Upper lobe of left lung (tissue), 6 donors: ENCODE data around the gene SPDEF. TPM values are rescaled to one million over a fixed set of nuclear protein-coding genes. Genes with fewer than 3 reads are reported as not detected.

Experiments
- ATAC-seq, 2 donors: fragments of 200-7000 bp; cut with Tn5 transposase; one replicate each; pipeline ENCODE4 v1.9.1; 2022; ENCODE audit warnings: mild to moderate bottlenecking in 2 of 2, moderate library complexity in 2 of 2; ENCODE audit not compliant: low FRiP score in 2 of 2
- DNase-seq, 2 donors: peaks; one replicate each; pipeline ENCODE4 v3.0.0-alpha.2; 2019 to 2020
- H3K27ac ChIP-seq, 4 donors: fragments of 200-600 bp; sonication (generic); one replicate each; pipeline ENCODE4 v1.5.1; 2016 to 2019
- H3K27me3 ChIP-seq, 4 donors: fragments of 200-600 bp; sonication (generic); one replicate each; pipeline ENCODE4 v1.5.1; 2017 to 2019
- H3K36me3 ChIP-seq, 4 donors: fragments of 200-600 bp; sonication (generic); one replicate each; pipeline ENCODE4 v1.5.1; 2016 to 2019
- H3K4me1 ChIP-seq, 4 donors: fragments of 200-600 bp; sonication (generic); one replicate each; pipeline ENCODE4 v1.5.1; 2018 to 2019
- H3K4me3 ChIP-seq, 4 donors: fragments of 200-600 bp; sonication (generic); one replicate each; pipeline ENCODE4 v1.5.1; 2017 to 2019; ENCODE audit warnings: mild to moderate bottlenecking in 2 of 4, moderate library complexity in 1 of 4
- H3K9me3 ChIP-seq, 4 donors: fragments of 200-600 bp; sonication (generic); one replicate each; pipeline ENCODE4 v1.5.1; 2018 to 2019
- EP300 ChIP-seq, 4 donors: sonication (generic); formaldehyde crosslinking; IDR thresholded peaks; one replicate each; pipeline ENCODE4 v1.5.1; 2017; ENCODE audit warnings: antibody characterized with exemption in 4 of 4, control low read depth in 2 of 4
- POLR2A ChIP-seq, 4 donors: fragments of 450-650 bp; IDR thresholded peaks; one replicate each; pipeline ENCODE4 v1.5.1; 2016 to 2017; ENCODE audit warnings: antibody characterized with exemption in 4 of 4, mild to moderate bottlenecking in 2 of 4
- POLR2AphosphoS5 ChIP-seq, 2 donors: sonication (generic); formaldehyde crosslinking; IDR thresholded peaks; one replicate each; pipeline ENCODE4 v1.5.1; 2017; ENCODE audit warnings: antibody characterized with exemption in 2 of 2
- WGBS, 2 donors: methylation state at CpG; one replicate each; pipeline ENCODE4 v1.1.5; 2017 to 2018; 5-methylcytosine and 5-hydroxymethylcytosine counted together
- total RNA-seq, 6 donors: library from RNA; depleted of rRNA in 4 of 6; stranded (reverse); fragments of >200 nt in 4 of 6; gene quantifications; one replicate each; pipeline versions ENCODE4 v1.1.0 to v1.2.1, GENCODE V29; 2016 to 2021
- TF ChIP-seq, protein P1 (sequence below), 6 experiments: fragments of 450-650 bp in 4 of 6; fragments of 200-600 bp in 2 of 6; sonication (generic) in 2 of 6; IDR thresholded peaks; one replicate each; pipeline ENCODE4 v1.5.1; 2016 to 2019; ENCODE audit warnings: antibody characterized with exemption in 6 of 6
- donor health status: DM: no; HTN: no; CAD: no; lungs with moderate emphysema.
- donor health status: DM: no; HTN: yes; CAD: no; lungs with severe emphysema.

SPDEF gene
- total RNA-seq, 6 donors from 2014 or later, result 0.61 to 5.2 (median 3.8) TPM

DNA sequence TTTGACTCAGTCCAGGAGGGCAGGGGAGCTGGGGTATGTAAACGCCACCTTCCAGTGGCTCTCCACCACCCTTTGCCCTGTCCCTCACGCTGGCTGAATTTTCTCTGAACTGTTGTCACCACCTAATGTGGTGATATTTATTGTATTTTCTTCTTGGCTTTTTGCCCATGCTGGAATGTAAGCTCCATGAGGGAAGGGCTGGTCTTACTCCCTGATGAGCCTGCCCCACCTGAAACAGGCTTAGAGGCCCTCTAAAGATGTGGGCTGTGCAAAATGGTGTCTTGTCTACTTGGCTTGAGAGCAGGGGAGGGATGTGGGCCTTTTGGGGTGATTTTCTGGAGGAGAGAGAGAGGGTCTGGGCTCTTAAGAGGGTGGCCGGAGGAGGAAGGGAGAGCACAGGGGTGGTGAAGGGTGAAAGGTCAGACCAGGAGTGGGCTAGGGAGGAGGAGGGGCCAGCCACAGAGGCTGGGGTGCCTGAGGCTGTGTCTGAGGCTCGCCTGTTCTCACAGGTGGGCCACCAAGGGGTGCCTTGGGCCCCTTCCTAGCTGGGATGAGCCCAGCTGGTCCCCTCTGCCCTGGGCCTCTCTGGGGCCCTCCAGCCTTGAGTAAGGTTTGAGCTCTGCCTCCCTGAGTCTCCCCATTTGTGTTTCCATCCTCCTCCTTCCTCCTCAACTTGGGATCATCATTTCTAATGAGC lies 37.3 kb downstream of the SPDEF start:
- Histone ChIP-seq H3K4me3 (no peak overlapping the region), H3K27me3 (peaks cover 0 to 6% (median 0%) of the 10 kb centered on the region in 4 donors), H3K9me3 (no peaks in the 10 kb centered on the region), H3K4me1 (peaks cover 0 to 5% (median 0%) of the 10 kb centered on the region in 4 donors), H3K36me3 (no peaks in the 10 kb centered on the region), H3K27ac (no peak overlapping the region)
- DNase-seq (no peak), ATAC-seq (no peak)
- TF ChIP-seq POLR2A (IDR thresholded peaks at IDR 0.05) (no peak), POLR2AphosphoS5 (IDR thresholded peaks at IDR 0.05) (no peak), EP300 (IDR thresholded peaks at IDR 0.05) (no peak)
- TF ChIP-seq, protein P1, sequence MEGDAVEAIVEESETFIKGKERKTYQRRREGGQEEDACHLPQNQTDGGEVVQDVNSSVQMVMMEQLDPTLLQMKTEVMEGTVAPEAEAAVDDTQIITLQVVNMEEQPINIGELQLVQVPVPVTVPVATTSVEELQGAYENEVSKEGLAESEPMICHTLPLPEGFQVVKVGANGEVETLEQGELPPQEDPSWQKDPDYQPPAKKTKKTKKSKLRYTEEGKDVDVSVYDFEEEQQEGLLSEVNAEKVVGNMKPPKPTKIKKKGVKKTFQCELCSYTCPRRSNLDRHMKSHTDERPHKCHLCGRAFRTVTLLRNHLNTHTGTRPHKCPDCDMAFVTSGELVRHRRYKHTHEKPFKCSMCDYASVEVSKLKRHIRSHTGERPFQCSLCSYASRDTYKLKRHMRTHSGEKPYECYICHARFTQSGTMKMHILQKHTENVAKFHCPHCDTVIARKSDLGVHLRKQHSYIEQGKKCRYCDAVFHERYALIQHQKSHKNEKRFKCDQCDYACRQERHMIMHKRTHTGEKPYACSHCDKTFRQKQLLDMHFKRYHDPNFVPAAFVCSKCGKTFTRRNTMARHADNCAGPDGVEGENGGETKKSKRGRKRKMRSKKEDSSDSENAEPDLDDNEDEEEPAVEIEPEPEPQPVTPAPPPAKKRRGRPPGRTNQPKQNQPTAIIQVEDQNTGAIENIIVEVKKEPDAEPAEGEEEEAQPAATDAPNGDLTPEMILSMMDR (IDR thresholded peaks at IDR 0.05), result no peak
- 89 to 93% methylated on average over 4 of the region's 4 CpGs for WGBS, 2 donors

DNA sequence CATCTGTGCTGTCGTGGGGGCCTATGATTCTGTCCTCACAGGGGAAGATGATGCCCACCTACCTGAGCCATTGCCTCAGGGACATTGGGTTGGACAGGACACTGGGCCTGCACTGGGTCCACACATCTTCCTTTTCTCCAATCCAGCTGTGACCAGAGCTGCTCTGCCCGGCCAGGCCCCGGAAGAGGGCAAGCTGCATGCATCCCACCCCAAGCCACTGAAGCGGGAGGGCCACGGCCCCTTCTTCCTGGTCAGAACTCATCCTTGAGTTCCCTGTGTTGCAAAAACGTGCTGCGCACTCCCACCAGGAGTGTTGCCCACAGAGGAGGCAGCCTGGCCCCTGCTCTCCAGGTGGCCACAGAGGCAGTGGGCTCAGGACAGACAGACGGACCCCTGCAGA lies 38.2 kb downstream of the SPDEF start:
- no peak for DNase-seq
- H3K4me1 ChIP-seq, result peaks cover 0 to 5% (median 0%) of the 10 kb centered on the region in 4 donors
- 67% methylated on average over 8 of the region's 8 CpGs; no CpG with 5 or more reads in 1 of the 2 donors for WGBS, 2 donors
- no peak for TF ChIP-seq EP300 (IDR thresholded peaks at IDR 0.05)
- TF ChIP-seq, protein P1 (IDR thresholded peaks at IDR 0.05), result no peak
- TF ChIP-seq POLR2AphosphoS5 (IDR thresholded peaks at IDR 0.05), result no peak
- no peak for TF ChIP-seq POLR2A (IDR thresholded peaks at IDR 0.05)
- peaks cover 0 to 6% (median 0%) of the 10 kb centered on the region in 4 donors for H3K27me3 ChIP-seq
- no peak for ATAC-seq
- H3K27ac ChIP-seq, result no peak overlapping the region
- no peak overlapping the region for H3K4me3 ChIP-seq
- H3K36me3 ChIP-seq, result no peaks in the 10 kb centered on the region
- H3K9me3 ChIP-seq, result no peaks in the 10 kb centered on the region

DNA sequence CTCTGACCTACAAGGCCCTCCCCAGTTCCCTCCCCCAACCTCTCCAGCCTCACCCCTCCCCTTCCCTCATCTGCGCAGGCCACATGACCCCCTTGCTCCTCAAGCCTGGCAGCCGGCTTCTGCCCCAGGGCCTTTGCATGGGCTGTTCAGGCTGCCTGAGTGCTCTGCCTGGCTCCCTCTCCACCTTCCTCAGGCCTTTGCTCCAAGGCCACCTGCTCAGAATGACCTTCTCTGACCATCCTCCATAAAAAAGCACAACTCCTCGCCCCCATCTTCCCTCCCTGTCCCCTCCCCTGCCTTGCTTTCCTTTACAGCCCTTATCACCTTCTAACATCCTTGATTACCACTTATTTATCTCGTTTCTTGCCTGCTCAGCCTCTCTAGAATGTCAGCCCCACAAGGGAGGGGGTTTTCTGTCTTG lies 38.7 kb downstream of the SPDEF start:
- Histone ChIP-seq H3K4me3 (no peak overlapping the region), H3K27me3 (peaks cover 0 to 6% (median 0%) of the 10 kb centered on the region in 4 donors), H3K36me3 (no peaks in the 10 kb centered on the region), H3K4me1 (peaks cover 0 to 5% (median 0%) of the 10 kb centered on the region in 4 donors), H3K27ac (no peak overlapping the region), H3K9me3 (no peaks in the 10 kb centered on the region)
- 64 to 80% methylated on average over 4 of the region's 4 CpGs for WGBS, 2 donors
- DNase-seq (no peak), ATAC-seq (no peak)
- TF ChIP-seq EP300 (IDR thresholded peaks at IDR 0.05), result no peak
- no peak for TF ChIP-seq POLR2AphosphoS5 (IDR thresholded peaks at IDR 0.05)
- TF ChIP-seq, protein P1 (IDR thresholded peaks at IDR 0.05), result no peak
- no peak for TF ChIP-seq POLR2A (IDR thresholded peaks at IDR 0.05)

DNA sequence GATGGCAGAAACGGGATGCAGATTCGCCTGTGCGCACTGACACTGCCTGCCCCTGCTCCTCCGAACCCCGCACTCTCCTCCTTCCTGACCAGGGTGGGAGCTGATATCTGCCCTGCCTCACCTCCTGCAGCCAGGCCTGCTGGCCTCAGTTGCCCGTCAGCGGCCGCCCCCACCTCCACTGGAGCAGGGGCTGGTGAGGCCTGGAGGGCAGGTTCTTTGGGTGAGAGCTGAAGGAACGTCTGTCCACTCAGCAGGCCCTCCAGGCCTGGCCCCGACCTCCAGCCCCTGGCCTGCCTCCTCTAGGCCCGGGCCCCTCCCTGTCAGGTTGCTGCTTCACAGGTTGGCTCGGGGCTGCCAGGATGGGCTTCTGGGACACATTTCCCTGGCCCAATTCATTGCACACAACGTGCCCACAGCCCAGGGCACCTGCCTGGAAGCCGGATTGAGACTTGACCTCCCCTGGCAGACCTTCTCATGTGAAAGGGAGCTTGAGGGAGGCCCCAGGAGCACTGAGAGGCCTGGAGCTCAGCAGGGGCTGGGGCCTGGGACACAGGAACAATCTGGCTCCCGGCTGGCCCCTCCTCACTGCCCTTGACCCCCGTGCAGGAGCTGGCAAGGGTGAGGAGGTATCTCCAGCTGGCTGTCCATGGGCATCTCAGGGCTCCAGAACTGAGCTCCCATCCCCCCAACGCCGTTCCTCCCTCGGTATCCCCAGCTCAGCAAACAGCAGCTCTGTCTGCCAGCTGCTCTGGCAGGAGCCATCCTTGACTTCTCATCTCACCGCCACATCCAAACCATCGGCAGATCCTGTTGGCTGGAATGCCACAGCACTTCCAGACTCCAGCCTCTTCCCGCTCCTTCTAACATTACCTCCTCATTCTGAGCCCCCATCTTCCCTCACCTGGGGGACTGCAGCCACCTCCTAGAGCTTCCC lies 39.5 kb downstream of the SPDEF start:
- no peaks in the 10 kb centered on the region for H3K36me3 ChIP-seq
- peak in 1 of 2 donors; percentile 76 for DNase-seq
- peaks cover 0 to 5% (median 0%) of the 10 kb centered on the region in 4 donors for H3K4me1 ChIP-seq
- TF ChIP-seq, protein P1 (IDR thresholded peaks at IDR 0.05), result no peak
- TF ChIP-seq POLR2A (IDR thresholded peaks at IDR 0.05) (no peak), EP300 (IDR thresholded peaks at IDR 0.05) (no peak), POLR2AphosphoS5 (IDR thresholded peaks at IDR 0.05) (no peak)
- no peak overlapping the region for H3K27ac ChIP-seq
- no peaks in the 10 kb centered on the region for H3K9me3 ChIP-seq
- WGBS, 2 donors, result 84 to 86% methylated on average over 10 to 21 of the region's 22 CpGs
- peaks cover 0 to 6% (median 0%) of the 10 kb centered on the region in 4 donors for H3K27me3 ChIP-seq
- no peak overlapping the region for H3K4me3 ChIP-seq
- no peak for ATAC-seq
